Measurements from ENCODE around the gene SCN4A.

- no peak for TF ChIP-seq CTCF (CRISPR knock-in tag; IDR thresholded peaks at IDR 0.05)
- TF ChIP-seq NR2C2 (CRISPR knock-in tag; IDR thresholded peaks at IDR 0.05; ENCODE audit: borderline replicate concordance), result no peak
Measured at GRCh38 chr17:63975541-63976092, 2.9 kb upstream of the SCN4A start.

Measured in HepG2 (cell line).